Myometrial cell (primary cell): Measurements from ENCODE around the gene OLFML1. TPM values are rescaled to one million over a fixed set of nuclear protein-coding genes. Genes with fewer than 3 reads are reported as not detected.

Experiments
- total RNA-seq: library from RNA; depleted of rRNA; stranded (reverse); fragments of >200 nt; gene quantifications from 2 replicates; pipeline ENCODE4 v1.2.3, GENCODE V29; 2015

OLFML1 gene
- 0.53 TPM in 1 of 2 replicates, not detected in the other for total RNA-seq

DNA sequence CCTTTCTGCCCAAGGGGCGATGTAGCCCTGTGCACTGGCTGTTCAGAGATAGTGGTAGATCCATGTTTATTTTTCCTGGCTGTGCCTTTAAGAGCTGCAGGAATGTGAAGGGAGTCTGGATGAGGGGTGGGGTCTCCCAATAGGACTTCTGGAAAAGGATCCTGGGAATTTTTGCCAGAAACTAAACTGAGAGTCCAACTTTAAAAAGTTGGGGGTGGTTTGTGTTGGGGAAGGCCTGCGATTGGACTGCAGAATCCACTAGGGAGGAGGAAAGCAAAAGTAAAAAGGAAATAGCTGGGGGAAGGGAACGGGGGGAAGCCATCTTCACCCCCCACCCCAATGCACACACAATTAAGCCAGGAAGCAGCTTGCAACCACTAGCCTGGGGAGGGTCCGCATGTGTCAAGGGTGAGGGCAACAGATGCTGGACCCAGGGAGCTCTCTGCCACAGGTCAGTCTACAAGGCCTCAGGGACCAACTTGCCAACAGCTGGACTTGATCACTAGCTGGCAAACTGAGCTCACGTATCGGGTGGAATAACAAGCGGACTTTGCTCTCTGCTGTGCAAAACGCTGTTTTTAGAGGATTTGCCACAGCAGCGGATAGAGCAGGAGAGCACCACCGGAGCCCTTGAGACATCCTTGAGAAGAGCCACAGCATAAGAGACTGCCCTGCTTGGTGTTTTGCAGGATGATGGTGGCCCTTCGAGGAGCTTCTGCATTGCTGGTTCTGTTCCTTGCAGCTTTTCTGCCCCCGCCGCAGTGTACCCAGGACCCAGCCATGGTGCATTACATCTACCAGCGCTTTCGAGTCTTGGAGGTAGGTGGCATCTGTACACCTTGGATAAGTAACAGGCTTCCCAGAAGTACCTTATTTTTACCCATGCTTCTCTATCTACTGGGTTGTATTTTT, at the start of gene OLFML1:
OLFML1 (plus strand) TSS at position 321 of the 912 bp plus-strand sequence; CDS start at position 691, 370 bp downstream.

DNA sequence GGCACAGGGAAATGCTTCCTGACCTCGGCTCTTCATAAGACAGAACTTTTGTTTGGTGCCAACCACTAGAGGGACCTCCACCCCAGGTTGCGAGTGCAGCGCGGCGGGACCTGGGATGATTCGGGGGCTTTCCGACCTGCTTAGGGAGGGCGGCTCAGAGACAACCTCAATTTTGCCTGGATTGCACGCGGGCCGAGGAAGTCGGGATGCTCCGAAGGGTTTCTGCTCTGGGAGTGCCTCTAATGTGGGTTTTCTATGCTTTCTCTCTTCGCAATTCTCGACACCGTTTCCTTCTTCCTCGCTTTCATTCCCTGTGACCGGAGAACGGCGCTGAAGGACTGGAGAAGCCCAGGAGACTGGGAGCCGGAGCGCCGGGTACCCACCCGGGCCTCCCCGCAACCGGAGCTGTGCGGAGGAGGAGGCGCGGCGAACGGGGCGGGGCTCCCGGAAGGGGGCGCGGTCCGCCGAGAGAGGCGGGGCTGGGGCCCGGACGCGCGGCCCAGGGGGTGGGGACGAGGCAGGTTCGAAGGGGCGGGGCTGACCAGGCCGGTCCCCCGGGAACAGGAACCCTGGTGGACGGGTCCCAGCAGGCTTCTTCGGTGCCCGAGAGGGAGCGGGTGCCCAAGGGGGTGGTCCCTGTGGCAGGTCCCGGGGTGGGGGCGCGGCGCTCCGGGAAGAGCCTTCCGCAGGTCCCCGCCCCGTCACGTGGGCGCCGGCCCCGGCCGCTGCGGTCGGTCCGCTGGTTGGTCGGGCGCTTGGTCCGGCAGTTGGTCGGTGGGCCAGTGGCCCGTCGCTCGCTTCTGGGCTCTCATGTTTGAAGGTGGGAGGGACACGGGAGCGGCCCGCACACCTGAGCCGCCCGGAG, 28.2 kb downstream of the OLFML1 start, which contains the start of gene PPFIBP2:
PPFIBP2 (plus strand) TSS at position 766 of the 865 bp plus-strand sequence. CDS start 35,477 bp downstream, outside the sequence.

Other genes with a start within 250 kb of the OLFML1 start
- 0.18 and 0.29 TPM in 2 replicates for gene SYT9, start 233.6 kb upstream of the OLFML1 start, total RNA-seq
- gene PPFIBP2, start 28.5 kb downstream of the OLFML1 start, total RNA-seq, result 3.7 and 5.2 TPM in 2 replicates
- 89.5 and 93.7 TPM in 2 replicates for gene CYB5R2, start 188.0 kb downstream of the OLFML1 start, total RNA-seq
- gene OVCH2, start 221.0 kb downstream of the OLFML1 start, total RNA-seq, result not detected in 2 replicates